Fibroblast of skin of scalp (primary cell): Measurements from ENCODE around the gene DHX35.
"Not testable (repeated sequence)": the region's sequence is repeated elsewhere in the genome, so short reads cannot be mapped to it uniquely, and the experiment has no call there.

ENCODE experiments used
- DNase-seq: peaks from one replicate; pipeline ENCODE4 v3.0.0-alpha.2; 2013

The DHX35 gene

DNA sequence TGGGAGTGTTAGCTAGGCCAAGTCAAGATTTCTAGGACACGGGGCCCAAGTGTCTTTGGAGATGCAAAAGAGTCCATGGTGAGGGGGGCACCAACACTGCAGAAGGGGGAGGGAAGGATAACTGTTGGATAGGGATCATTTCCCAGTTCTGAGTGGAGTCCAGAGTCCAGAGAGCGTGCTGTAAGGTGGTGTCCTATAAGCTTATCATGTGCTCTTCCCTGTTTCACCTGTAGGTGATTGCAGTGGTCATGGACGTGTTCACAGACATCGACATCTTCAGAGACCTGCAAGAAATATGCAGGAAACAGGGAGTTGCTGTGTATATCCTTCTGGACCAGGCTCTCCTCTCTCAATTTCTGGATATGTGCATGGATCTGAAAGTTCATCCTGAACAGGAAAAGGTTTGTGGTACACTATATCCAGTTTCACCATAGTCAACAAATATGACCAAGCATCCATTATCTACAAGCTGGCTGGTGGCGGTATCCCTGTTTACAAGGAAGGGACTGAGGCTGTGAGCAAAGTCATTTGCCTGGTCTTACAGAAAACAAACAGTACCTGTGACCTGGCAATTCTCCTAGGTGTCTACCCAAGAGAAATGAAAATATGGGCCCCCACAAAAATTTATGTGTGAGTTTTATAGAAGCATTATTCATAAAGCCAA, 20.3 kb upstream of the DHX35 start:
- no peak for DNase-seq

DNA sequence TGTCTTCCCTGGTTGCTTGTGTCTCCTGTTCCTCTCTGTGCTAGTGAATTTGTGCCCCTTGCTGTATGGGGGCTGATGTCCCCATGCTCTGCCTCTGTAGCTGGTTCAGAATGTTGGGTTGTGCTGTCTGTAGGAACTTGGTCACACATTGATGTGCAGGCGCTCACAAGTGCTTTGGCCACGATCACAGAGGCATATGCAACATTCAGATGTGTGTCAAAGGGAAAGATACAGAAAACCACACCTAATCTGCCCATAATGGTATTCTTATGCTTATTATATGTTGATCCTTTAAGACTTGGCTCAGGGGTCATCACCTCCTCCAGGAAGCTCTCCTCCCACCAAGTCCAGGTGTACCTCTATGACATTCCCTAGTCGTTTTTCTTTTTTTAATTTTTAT, 17.1 kb upstream of the DHX35 start:
- DNase-seq, result no peak

DNA sequence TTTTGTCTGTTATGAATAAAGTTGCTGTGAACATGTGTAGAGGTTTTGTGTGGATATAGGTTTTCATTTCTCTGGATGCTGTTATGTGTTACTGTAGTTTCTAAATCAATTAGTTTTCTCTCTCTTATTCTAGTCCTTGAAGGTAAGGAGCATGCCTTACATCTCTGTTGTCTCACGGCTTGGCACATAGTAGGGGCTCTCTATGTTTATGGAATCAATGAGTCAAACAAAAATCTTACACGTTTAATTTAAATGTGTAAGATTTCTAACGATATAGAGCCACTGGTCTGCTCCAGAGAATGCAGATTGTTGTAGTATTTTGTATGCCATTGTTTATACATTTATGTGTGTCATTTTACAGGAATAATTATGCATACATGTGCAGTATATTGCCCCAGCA, 15.3 kb upstream of the DHX35 start:
- DNase-seq, result no peak

DNA sequence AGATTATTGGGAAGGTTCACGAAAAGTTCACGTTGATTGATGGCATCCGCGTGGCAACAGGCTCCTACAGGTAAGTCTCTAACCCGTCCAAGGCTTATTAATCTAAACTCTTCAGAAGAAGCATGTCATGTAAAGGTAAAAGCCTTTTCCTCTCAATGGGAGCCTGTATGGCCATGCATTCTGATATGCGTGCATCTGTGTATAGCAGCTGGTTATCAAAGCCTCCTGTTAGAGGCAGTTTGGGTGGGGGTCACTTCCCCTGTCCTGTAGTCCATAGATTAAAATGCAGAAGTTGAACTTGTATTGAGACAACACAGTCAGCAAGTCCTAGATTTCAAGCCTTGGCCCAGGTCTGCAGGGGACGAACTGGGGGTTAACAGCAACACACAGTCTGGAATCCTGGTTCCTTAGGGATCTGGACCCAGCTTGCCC, 14.2 kb upstream of the DHX35 start:
- no peak for DNase-seq

- DNase-seq, result no peak
These were observed 11.9 kb upstream of the DHX35 start for GRCh38 chr20:38950254-38950653.

DNA sequence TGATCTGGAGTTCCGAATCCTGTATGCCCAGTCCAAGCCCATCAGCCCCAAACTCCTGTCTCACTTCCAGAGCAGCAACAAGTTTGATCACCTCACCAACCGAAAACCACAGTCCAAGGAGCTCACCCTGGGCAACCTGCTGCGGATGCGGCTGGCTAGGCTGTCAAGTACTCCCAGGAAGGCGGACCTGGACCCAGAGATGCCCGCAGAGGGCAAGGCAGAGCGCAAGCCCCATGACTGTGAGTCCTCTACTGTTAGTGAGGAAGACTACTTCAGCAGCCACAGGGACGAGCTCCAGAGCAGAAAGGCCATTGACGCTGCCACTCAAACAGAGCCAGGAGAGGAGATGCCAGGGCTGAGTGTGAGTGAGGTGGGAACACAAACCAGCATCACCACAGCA, 10.5 kb upstream of the DHX35 start:
- DNase-seq, result no peak

GRCh38 chr20:38952153-38952552, 10.0 kb upstream of the DHX35 start:
- DNase-seq, result no peak

- no peak for DNase-seq
These were observed 8.4 kb upstream of the DHX35 start for GRCh38 chr20:38953630-38954340.

- DNase-seq, result no peak
These were observed 4.8 kb upstream of the DHX35 start for GRCh38 chr20:38957235-38957876.

DNA sequence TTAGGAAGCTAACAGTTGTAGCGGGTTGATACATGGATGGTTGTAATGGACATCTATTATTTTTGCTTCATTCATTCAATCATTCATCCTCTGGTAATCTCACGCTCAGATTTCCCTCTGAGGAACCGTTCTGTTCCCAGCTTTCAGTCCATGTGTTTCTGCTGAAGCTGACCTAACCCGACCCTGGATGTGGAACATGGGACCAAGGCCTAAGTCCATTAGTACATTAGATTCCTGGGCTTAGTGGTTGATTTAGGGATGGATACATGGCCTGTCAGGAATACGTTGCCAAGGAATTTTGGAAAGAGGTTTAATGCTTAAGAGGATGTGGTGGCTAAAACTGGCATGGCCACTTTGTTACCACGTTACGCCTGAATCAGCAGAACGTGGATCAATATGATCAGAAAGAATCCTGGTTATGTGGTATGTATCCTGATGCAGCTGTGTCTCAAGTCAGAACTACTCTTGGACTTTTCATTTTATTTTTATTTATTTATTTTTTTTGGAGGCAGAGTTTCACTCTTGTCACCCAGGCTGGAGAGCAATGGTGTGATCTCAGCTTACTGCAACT, 4.1 kb upstream of the DHX35 start:
- no peak for DNase-seq

GRCh38 chr20:38960187-38960687, 1.9 kb upstream of the DHX35 start:
- not testable (repeated sequence) for DNase-seq

DNA sequence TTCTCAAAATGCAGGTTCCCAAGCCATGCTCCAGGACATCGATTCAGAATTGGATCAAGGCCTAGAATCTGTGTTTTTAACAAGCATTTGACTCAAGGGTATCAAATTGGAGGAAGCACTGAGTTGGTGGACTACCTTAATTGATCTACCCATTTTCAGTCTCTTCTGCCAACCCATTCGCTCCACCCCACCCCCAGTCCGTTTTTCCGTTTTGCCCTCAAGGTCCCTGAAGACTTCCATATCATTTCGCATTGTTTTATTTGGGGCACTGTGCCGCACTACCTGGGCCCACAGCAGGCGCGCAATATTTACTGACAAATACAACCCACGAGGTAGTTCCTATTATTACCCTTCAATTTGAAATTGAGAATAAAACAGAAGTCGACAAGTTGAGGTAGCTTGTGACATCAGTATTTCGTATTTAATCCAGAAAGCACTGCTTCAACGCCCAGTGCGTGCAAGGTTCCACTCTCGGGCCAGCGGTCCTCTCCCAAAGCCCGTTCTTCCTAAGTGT, 557 bp upstream of the DHX35 start:
- DNase-seq, result no peak

GRCh38 chr20:38962928-38963401, 821 bp downstream of the DHX35 start:
- DNase-seq, result no peak

DNA sequence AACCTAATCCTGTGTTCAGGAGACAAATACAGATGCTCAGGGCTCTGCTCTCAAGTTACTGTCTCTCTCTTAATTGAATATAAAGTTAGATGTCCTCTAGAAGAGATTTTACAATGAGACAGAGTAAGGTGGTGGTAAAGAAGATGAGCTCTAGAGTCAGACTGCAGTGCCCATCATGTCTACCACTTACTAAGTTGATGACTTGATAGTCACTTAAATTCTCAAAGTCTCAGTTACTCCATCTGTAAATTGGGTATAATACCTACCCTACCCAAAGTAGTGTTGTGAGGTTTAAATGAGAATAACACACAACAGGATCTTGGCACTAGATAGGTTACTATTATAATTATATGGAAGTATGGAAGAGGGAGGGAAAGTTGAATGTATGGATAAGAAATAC, 1.6 kb downstream of the DHX35 start:
- DNase-seq, result no peak

- DNase-seq, result no peak
These were observed 3.1 kb downstream of the DHX35 start for GRCh38 chr20:38965264-38965663.

DNA sequence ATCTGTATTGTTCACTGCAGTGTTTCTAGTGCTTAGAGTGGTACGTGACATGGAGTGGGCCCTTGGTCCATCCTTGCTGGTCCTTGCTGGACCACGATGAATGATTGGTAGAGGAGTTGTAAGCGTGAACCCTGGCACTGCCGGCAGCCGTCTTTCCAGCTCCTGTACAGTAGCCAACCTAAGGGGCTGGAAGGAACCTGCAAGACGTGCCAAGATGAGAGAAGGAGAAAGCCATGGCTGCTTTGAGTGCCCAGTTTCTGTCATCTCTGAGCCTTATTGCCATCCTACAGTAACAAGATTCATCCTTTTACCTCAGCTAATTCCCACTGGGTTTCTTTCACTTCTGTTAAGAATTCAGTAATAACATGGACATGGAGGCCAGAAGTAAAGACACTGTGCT, 5.9 kb downstream of the DHX35 start:
- no peak for DNase-seq

- peak; percentile 13 for DNase-seq
These were observed 7.6 kb downstream of the DHX35 start for GRCh38 chr20:38969708-38970107.

DNA sequence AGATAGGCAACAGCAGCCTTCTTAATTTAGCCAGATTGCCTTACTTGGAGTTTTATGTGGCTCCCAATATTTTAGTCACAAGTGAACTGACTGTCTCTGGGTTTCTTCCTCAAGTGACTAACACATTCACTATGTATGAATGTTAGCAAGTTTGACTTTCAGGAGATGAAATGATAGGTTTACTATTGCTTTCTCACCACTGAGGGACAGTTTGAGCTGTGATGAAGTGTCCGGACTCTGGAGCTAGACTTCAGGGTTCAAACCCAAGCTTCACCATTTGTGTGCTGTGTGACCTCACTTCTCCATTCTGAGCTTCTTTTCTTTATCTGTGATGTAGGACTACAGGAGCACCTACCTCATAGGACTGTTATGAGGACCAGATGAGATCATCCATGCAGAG, 8.2 kb downstream of the DHX35 start:
- peak; percentile 88 for DNase-seq

- DNase-seq, result no peak
These were observed 11.0 kb downstream of the DHX35 start for GRCh38 chr20:38973107-38973506.

GRCh38 chr20:38973645-38974044, 11.5 kb downstream of the DHX35 start:
- peak; percentile 42 for DNase-seq

DNA sequence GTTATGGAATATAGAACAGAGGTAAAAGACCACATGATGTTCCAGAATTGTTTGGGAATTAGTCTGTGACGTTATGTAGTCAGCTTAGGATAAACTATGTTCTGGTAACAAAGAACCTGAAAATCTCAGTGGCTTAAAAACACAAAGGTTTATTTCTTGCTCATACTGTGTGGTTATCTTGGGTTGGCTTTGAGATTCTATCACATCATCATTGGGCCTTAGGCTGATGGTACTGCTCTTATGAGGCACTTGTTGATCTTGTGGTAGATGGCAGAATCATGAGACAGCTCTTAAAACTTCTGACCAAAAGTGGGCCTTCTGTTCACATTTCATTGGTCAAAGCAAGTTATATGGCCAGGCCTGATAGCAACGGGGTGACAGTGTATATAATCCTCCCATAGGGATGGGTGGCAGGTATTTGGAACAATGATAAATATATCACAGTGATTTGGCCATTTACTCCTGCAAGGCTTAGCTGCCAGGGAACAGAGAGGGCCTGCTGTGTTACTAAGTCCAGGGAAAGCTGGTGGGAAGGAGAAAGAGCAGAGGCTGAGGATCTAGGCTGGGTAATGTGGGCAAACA, 13.5 kb downstream of the DHX35 start:
- DNase-seq, result no peak

DNA sequence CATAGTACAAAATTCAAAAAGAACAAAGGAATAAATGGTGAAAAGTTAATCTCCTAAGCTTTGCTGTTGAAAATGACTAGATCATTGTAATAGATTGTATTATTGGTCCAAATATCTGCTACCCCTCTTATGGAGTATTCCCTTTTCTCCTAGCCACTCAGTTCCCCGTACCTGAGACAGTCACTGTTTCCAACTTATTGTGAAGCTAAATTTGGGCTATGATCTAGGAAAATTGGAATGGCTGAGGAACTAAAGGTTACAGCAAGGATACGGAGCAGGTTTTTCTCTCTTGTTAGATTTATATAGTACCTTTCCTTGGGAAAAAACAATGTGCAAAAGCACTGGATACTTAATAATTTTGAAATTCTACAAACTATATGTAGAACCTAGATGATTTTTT, 17.3 kb downstream of the DHX35 start:
- no peak for DNase-seq

- DNase-seq, result no peak
These were observed 17.7 kb downstream of the DHX35 start for GRCh38 chr20:38979842-38980241.
